ENCODE measurements around the gene LDLRAD3.

LDLRAD3 gene

DNA sequence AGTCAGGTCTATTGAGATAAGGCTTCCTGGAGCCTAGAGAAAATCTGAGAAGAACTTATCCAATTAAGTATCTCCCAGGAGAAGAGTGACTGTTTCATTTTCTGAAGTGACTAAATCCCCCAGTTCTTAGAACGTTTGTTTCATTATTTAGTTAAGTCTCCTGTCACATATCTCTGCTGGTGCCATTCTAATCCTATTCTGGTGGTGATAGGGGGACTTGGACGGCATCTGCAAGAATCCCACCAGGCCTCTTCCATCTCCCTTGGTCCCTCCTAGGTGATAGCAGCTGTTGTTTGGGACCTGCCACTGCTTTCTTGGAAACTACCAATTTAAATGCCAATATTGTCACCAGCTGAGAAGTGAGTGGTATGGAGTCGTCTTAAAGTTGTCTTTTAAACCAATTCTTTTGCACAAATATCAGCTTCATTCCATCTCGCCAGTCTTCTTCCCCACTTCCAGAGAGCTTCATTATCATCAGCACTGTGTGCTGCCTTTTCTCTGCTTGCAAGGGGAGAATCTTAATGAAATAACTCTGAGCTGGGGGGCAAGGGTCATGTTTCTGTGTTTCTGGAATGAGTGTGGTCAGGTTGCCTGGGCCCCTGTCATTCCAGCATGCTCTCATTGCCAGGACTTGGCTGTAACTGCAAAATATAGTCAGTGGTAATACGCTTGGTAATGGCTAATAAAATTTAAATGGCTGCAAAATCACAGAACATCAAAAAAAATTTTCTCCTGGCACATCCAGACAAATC is 104.8 kb downstream of the LDLRAD3 start:
- DNase-seq (ENCODE audit: low read depth in 2 of 2) = no peak

DNA sequence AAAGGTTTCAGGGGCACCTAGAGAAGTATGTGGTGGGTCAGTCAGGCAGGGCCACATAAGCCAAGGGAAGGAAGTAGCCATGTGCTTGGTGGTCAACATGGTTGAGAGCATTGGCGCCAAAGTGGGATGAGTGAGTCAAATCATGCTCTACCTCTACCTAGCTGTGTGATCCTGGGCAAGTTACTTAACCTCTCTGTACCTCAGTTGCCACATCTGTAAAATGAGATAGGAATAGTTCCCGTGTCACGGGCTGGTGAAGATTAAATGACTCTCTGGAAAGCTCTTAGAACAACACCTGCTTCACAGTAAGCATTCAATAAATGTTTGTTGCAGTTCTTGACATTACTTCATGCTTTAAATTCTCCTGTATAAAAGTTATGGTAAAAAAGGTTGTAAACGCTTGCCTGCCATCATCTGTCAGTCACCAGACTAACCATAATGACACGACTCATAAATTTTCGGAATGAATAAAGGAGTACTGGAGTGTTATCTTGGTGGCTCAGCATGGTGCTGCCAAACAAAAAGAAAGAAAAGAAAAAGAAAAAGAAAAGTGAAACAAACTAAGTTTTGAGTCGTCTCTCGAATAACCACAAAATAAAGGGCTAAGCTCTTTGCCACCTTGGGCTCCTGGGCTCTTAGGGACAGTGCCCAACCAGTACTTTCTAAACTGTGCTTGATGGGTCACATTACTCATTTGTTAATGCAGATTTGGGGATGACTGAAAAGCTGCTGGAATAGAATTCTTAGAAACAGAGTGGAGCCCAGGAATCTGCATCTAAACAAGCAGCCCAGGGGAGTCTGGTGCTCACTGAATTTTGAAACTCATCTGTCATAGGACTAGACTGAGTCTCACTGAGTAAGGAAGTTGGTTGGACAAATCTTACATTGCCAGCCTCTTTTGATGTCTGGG is 107.6 kb downstream of the LDLRAD3 start:
- no peak for DNase-seq (ENCODE audit: low read depth in 2 of 2)

DNA sequence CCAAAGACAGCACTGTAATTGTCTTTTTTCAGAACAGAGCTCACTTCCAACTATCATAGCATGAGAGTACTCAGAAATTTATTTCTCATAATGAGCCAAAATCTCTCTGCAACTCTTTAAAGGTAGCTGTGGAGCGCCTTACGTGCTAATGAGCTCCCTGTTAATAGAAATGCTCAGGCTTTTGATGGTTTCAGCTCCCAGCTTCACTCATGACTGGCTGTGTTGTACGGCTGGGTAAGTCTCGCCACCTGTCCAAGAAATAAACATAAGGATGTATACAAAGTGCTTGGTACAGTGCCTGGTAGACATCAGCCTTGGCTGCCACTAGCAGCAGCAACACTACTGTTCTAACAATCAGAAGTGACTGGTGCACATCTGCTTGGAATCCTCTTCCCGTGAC is 109.4 kb downstream of the LDLRAD3 start:
- DNase-seq (ENCODE audit: low read depth in 2 of 2) = no peak

DNA sequence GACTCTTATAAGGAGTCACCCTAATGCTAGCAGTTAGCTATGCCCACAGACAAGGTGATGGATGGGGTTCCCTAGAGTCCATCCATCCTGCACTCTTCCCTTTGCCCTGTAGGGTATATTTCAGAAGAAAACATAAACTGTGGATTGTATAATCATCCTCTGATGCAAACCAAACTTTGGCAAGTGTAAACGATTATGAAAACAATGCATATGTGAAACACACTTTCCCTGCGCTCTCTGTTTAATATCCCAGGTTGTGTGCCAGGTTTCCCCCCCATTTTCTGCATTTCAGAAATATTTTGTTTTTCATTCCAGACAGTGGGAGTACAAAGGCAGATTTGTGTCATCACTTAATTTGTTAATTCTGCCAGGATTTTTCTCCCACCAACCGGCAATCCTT is 110.0 kb downstream of the LDLRAD3 start:
- DNase-seq (ENCODE audit: low read depth in 2 of 2) = no peak

DNA sequence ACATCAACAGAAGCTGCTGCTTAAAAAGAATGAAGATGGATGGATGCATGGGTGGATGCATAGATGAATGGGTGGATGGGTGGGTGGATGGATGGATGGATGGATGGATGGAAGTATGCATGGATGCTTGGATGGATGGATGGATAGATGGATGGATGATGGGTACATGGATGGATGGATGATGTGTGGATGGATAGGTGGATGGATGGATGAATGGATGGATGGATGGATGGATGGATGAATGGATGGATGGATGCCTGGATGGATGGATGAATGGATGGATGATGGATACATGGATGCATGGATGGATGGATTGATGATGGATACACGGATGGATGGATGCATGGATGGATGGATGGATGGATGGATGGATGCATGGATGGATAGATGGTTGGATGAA is 110.8 kb downstream of the LDLRAD3 start:
- no peak for DNase-seq (ENCODE audit: low read depth in 2 of 2)

DNA sequence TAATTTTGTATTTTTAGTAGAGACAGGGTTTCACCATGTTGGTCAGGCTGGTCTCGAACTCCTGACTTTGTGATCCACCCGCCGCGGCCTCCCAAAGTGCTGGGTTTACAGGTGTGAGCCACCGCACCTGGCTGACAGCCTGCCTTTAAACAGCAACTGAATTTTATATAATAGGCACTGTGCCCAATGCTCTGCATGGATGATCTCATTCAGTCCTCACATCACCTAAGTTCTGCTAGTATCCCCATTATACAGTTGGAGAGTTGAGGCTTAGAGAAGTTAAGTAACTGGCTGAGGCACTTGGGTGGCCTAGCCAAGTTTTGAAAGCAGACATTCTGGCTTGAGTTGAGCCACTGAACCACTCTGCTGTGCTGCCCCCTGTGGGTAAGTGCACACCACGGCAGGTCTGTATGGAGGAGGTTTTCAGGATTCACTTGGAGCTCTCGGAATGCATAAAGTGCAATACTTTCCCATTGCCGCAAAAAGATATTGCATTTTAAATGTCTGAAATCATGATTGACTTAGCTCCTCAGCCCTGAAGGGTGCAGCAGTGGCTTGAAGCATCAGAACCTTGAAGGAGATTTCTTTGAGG is 112.4 kb downstream of the LDLRAD3 start:
- DNase-seq (ENCODE audit: low read depth in 2 of 2) = no peak

DNA sequence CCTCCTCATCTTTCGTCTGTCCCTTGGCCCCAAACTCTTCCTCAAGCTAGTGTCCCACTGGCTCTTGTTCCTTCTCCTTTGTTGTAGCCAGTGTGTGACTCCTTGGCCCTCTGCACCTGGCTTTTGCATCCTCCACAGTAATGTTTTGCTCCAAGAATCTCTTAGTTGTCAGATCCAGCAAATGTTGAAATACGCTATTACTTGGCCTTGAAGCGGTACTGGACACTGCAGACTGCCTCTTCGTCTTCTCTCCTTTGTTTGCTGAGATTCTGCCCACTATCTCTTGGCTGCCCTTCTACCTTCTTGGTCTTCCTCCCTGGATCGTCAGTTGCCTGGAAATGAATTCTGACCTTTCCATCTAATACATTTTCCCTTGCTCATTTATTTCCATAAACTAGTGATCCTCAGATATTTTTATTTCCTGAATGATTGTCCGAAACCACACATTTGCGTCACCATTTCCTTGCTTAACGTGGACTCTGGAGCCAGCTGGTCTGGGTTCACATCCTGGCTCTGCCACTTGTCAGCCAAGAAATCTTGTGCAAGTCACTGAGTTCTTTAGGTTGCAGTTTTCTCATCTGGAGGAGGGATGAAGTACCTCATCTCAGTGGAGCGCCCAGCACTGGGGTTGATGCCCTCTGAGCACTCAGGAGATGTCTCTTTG is 113.6 kb downstream of the LDLRAD3 start:
- DNase-seq (ENCODE audit: low read depth in 2 of 2) = no peak

DNA sequence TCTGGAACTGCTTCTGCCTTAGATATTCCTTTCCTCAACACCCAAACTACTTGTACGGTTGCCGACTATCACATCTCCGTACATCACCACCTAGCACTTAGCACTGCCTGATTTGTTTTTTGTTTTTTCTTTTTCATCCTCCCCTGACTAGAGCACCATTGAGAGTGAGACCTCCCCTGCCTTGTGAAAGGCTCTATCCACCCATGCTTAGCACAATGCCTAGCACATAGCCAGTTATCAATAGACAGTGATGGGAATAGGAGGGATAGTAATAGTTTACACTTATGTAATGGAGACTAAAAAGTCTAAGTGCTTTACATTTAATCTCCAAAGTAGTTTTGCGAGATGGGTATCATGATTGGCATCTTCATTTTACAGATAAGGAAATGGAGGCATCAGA is 115.8 kb downstream of the LDLRAD3 start:
- DNase-seq (ENCODE audit: low read depth in 2 of 2) = no peak

DNA sequence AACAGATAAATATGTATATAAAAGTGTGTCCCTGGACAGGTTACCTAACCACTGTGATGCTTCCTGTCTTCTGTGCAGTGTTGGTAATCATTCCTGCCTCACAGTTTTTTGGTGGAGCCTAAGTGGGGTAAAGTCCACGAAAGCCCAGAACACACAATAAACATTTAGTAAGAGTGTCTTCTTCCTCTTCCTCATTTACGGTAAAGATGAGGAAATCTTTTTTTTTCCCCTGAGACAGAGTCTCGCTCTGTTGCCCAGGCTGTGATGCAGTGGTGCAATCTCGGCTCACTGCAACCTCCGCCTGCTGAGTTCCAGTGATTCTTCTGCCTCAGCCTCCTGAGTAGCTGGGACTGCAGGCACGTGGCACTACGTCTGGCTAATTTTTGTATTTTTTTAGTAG is 117.1 kb downstream of the LDLRAD3 start:
- no peak for DNase-seq (ENCODE audit: low read depth in 2 of 2)

DNA sequence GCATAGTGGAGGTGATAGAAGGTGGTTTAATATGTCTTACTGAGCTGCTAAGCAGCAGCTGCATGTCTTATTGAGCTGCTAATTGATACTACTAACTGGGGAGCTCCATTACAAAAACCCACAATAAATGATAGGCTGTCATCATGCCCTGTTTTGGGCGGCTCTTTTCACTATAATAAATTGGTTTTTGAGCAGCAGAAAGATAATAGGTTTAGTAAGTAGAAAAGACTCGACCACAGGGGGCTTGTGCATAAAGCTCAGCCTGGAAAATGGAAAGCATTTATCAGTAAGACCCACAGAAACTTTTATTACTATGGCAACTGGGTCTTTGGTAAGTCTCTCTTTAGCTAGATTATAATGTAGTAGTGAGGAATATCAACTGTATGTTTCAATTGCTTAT is 117.6 kb downstream of the LDLRAD3 start:
- no peak for DNase-seq (ENCODE audit: low read depth in 2 of 2)

DNA sequence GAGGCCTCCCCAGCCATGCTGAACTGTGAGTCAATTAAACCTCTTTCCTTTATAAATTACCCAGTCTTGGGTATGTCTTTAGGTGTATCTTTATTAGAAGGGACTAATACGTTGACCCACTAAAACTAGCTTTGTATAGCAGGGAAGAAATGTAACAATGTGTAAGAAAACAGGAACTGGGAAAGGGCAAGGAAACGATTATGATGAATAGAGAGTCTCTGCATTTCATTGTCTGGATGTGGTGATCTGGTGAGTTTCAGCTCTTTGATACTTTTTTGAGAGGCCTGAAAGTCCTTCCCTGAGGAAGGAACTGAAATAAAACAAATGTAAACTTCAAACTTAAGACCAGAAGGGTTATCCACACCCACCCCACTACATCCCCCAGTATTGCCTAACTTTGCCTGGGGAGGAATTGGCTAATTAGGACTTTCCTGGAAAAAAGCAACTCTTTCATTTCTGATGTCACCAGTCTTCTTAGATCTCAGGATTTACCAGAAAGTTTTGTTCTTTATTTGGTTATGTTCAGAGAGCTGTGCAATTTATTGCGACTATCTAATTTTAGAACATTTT is 119.0 kb downstream of the LDLRAD3 start:
- DNase-seq (ENCODE audit: low read depth in 2 of 2) = no peak

DNA sequence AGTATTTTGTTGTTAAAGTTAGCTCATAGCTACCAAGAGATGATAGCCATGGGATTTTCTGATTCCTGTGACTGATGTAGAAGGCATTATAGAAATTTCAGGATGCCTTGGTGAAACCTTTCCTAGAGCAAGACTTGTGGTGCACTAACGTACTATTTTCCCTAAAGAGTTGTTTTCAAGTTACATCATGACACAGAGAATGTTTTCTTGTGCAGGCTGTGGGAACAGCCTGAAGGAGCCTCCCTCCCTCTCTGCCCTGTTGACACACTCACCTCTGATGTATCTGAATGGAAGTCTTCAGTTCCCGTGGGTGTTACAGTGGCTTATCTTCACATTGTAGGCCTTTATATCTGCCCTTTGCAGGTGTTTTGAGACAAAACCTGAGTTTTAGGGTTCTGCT is 121.6 kb downstream of the LDLRAD3 start:
- no peak for DNase-seq (ENCODE audit: low read depth in 2 of 2)

DNA sequence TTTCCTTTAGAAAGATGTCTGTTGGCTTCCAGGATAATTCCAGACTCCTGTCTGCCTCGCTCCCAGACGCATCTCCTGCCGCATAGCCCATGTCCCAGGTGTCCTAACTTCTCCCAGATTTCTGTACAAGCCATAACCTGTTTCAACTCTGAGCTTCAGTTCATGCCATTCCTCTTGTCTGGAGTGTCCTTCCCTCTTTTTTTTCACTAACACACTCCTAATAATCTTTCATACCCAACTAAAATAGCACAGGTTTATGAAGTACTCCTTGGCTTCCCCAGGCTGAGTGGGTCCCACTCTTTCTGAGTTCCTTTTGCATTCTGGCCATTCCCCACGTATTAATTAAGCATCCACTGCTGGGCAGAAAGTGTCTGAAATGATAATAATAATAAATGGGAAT is 123.0 kb downstream of the LDLRAD3 start:
- DNase-seq (ENCODE audit: low read depth in 2 of 2) = no peak

DNA sequence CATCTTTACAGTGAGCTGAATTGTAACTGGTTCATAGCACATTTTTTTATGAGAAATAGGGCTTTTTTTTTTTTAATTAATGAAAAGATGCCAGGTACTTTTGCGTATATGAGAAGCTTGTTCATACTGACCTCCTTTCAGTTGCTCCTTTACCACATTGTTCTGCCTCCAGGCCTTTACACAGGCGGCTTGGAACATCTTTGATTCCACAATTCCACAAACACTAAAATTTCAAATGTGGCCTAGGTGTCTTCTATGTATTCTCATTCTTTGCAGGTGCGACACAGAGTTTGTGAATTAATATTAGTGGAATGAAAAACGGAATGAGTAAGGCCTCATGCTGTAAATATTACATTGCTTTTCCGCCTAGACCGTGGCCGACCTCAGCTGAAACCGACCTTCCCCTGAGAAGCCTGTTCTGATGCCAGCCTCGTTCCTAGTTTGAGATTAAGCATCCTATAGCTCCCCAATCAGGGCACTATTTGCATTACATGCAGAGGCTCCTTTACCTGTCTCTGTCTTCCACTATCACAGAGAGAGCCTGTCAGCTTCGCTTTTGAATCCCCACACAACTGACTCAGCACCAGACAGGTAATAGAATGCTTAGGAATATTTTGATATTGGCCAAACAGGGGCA is 125.8 kb downstream of the LDLRAD3 start:
- no peak for DNase-seq (ENCODE audit: low read depth in 2 of 2)

DNA sequence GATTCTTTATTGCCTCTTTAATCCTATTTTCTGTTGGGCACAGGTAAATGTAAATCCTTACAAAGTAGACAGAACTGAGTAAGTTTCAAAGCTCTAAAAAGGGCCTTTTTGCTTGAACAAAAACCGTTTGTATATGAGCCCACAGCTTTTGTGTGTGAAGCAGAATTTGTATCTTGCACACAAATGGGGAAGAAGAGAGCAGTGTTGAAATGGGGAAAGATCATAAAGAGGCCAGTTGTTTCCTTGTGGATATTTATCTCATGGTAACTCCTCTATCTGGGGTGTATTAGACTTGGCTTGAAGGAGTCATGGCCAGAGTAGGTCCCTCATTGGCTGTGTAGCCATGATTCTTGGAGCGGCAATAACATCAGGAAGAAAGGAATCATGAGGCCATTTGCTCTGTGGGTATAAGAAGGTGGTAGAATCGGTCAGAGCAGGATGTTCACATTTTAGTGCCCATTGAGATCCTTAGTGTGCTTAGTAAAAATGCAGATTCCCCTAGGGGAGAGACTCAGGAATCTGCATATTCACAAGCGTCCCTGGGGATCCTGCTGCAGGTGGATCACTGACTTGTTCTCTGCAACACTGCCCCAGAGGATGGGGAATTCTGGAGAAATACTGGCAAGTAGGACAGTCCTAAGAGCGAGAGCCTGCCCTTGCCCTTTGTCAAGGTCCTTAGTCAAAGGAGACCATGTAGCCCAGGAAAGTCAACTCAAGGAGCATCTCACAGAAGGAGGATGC is 126.5 kb downstream of the LDLRAD3 start:
- DNase-seq (ENCODE audit: low read depth in 2 of 2) = no peak

DNA sequence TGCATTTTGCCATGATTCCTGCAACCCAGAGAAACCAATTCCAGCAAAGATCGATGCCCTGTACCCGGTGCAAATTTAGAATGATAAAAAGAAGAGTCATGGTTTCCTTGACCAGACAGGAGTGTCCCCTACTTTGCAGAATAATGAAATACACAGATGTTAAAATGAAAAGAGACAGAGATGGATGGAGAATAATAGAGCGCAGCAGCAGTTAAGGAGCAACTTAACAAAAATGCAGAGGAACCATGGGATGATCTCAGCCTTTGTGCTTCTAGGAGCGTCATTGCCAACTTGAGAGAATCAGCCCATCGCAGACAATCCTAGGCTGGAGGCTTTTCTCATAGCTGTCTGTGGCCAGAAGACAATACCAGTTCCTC is 127.1 kb downstream of the LDLRAD3 start:
- no peak for DNase-seq (ENCODE audit: low read depth in 2 of 2)

DNA sequence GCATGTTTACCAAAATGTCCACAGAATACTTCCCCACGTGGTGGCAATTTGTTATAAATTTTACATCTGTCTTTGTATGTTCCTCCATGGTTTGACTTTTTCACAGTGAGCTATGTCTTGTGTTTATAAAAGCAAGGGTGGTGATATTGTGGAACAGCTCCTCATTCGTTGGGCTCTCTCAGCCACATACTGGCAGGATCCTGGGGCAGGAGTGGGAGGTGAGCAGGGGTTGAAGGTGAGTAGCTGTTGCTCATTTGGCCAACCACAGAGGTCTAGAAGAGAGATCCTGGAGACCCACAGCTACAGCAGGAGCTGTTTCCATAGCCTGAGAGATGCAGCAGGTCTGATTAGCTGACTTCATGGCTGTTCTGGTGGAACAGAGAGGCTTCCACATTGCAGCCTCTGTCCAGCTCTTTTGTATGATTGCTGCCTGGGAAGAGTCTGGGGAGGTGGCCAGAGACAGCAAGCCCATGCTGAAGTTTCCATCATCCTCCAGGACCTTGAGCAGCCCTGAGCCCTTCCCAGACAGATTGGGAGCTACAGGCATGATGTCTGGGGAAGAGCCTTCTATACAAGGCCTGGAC is 128.1 kb downstream of the LDLRAD3 start:
- no peak for DNase-seq (ENCODE audit: low read depth in 2 of 2)

DNA sequence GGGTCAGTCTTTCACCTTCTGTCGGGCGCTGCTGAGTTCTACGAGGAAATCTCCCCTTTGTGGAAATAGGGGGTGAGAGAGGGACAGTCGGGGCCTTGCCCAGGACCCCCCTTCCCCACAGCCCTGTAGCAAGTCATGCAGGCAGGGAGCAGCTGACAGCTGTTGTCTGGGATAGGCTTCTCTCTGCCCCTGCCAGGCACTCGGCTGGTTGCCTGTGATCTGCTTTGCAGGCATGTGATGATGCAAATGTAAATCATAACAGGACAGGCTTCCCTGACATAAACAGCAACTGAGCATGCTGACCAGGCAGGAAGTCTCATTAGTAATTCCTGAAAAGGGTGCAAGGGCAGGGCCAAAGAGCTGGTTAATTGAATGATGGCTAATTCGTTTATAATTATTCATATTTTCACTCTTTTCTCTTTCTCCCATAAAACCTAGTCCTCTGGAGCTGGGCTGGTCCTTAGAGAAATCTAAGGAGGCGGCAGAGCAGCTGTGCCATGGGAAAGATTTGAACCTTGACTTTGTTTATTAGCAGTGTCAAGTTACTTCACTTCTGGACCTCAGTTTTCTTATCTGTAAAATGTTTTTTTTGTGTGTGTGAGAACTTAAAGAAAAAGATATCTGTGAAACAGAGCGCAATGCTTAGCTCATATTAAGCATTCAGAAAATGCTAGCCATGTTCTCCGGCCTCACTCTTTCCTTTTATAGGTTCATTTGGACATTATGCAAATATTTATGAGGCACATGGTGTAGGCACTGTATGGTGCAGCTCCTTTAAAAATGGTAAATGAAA is 129.7 kb downstream of the LDLRAD3 start:
- DNase-seq (ENCODE audit: low read depth in 2 of 2) = no peak

DNA sequence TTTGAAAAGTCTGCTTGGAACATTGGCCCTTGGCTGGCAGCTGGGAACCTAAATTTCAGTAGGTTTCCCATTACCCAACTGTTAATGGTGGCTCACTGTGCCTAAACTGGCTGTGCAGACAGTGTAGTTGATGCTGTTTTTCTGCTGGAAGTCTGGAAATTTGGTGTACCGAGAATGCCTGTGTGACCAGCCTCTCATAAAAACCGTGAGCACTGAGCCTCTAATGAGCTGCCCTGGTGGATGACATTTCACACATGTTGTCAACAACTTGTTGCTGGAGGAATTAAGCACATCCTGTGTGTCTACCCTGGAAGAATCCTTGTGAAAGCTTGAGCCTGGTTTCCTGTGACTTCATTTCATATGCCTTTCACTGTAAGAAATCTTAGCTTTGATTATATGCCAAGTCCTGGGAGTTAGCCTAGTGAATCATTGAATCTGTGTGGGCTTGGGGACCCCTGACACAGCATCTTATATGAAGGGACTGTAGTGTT is 131.1 kb downstream of the LDLRAD3 start:
- peak; percentile 85 for DNase-seq (ENCODE audit: low read depth in 2 of 2)

All from fibroblast of skin of left quadriceps (primary cell).